ENCODE results near the gene DCAF8. TPM values are rescaled to one million over a fixed set of nuclear protein-coding genes. Genes with fewer than 3 reads are reported as not detected.

DCAF8 gene
- total RNA-seq, 2 donors from 2014 or later = 185 to 238 TPM

DNA sequence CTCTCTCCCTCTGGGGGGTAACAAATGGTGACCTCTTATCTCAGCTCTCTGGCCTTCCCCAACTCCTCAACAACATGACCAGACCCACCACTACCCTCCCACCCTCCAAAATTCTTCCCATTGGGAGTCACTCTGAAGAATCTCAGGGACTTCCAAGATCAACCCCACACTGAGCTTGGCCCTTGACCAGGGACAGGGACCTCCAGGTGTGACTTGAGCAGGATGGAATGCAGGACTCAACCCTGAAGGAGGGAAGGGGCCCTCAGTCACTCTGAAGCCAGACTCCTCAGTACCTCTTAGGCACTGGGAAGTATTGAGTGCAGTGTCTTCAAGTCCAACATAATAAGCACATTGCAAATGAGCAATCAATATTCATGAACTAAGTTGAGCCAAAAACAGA is 70.1 kb downstream of the DCAF8 start:
- Histone ChIP-seq H3K36me3 (ENCODE audit: control insufficient read depth, insufficient read depth, low read length) (no peaks in the 10 kb centered on the region), H3K27ac (ENCODE audit: low read depth, low read length) (no peak overlapping the region), H3K4me1 (ENCODE audit: control insufficient read depth, insufficient read depth, low read length) (no peaks in the 10 kb centered on the region), H3K27me3 (ENCODE audit: control insufficient read depth, insufficient read depth, low read length, poor library complexity, severe bottlenecking) (no peaks in the 10 kb centered on the region), H3K9ac (ENCODE audit: extremely low read depth, low read length, poor library complexity, severe bottlenecking) (no peak overlapping the region), H3K9me3 (ENCODE audit: control insufficient read depth, low read length) (no peaks in the 10 kb centered on the region), H3K4me3 (ENCODE audit: low read length) (no peak overlapping the region)
- H3K36me3 Mint-ChIP-seq (ENCODE audit: low read depth) = no peaks in the 10 kb centered on the region
- H3K4me3 Mint-ChIP-seq = no peak overlapping the region
- H3K9me3 Mint-ChIP-seq = no peaks in the 10 kb centered on the region
- no peak overlapping the region for H3K27ac Mint-ChIP-seq
- peaks cover 1% of the 10 kb centered on the region for H3K27me3 Mint-ChIP-seq (ENCODE audit: insufficient read depth)
- no peak for DNase-seq
- TF ChIP-seq, protein P1, sequence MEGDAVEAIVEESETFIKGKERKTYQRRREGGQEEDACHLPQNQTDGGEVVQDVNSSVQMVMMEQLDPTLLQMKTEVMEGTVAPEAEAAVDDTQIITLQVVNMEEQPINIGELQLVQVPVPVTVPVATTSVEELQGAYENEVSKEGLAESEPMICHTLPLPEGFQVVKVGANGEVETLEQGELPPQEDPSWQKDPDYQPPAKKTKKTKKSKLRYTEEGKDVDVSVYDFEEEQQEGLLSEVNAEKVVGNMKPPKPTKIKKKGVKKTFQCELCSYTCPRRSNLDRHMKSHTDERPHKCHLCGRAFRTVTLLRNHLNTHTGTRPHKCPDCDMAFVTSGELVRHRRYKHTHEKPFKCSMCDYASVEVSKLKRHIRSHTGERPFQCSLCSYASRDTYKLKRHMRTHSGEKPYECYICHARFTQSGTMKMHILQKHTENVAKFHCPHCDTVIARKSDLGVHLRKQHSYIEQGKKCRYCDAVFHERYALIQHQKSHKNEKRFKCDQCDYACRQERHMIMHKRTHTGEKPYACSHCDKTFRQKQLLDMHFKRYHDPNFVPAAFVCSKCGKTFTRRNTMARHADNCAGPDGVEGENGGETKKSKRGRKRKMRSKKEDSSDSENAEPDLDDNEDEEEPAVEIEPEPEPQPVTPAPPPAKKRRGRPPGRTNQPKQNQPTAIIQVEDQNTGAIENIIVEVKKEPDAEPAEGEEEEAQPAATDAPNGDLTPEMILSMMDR (conservative IDR thresholded peaks at IDR 0.05) = no peak
- H3K4me1 Mint-ChIP-seq = peaks cover 7% of the 10 kb centered on the region

DNA sequence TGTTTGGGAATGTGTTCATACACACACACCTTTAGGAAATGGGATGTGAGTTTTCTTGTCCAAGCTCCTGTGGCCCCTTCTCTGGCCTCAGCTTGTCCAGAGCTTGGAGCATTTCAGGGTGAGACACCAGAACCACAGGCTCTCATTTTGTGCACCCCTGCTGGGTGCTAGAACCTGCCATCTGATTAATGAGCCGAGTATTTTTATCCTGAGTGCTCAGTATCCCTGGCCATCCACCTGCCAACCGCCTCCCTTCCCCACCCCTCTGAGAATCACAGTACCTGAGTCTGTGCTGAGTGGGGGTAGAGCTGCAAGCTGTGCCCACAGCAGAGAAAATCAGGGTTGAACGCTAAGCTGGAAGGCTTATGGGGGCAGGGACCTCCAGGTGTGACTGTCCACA is 70.6 kb downstream of the DCAF8 start:
- peaks cover 1% of the 10 kb centered on the region for H3K27me3 Mint-ChIP-seq (ENCODE audit: insufficient read depth)
- H3K27me3 ChIP-seq (ENCODE audit: control insufficient read depth, insufficient read depth, low read length, poor library complexity, severe bottlenecking) = no peaks in the 10 kb centered on the region
- no peaks in the 10 kb centered on the region for H3K4me1 ChIP-seq (ENCODE audit: control insufficient read depth, insufficient read depth, low read length)
- H3K27ac ChIP-seq (ENCODE audit: low read depth, low read length) = no peak overlapping the region
- peaks cover 7% of the 10 kb centered on the region for H3K4me1 Mint-ChIP-seq
- no peak for DNase-seq
- H3K27ac Mint-ChIP-seq = no peak overlapping the region
- H3K9me3 ChIP-seq (ENCODE audit: control insufficient read depth, low read length) = no peaks in the 10 kb centered on the region
- WGBS, 2 experiments (ENCODE audit: insufficient coverage in 1 of 2, insufficient read length in 1 of 2) = 82 to 100% methylated on average over 1 to 3 of the region's 3 CpGs
- no peaks in the 10 kb centered on the region for H3K36me3 ChIP-seq (ENCODE audit: control insufficient read depth, insufficient read depth, low read length)
- H3K4me3 ChIP-seq (ENCODE audit: low read length) = no peak overlapping the region
- H3K9ac ChIP-seq (ENCODE audit: extremely low read depth, low read length, poor library complexity, severe bottlenecking) = no peak overlapping the region
- TF ChIP-seq, protein P1 (conservative IDR thresholded peaks at IDR 0.05) = no peak
- no peak overlapping the region for H3K4me3 Mint-ChIP-seq
- no peaks in the 10 kb centered on the region for H3K9me3 Mint-ChIP-seq
- H3K36me3 Mint-ChIP-seq (ENCODE audit: low read depth) = no peaks in the 10 kb centered on the region

DNA sequence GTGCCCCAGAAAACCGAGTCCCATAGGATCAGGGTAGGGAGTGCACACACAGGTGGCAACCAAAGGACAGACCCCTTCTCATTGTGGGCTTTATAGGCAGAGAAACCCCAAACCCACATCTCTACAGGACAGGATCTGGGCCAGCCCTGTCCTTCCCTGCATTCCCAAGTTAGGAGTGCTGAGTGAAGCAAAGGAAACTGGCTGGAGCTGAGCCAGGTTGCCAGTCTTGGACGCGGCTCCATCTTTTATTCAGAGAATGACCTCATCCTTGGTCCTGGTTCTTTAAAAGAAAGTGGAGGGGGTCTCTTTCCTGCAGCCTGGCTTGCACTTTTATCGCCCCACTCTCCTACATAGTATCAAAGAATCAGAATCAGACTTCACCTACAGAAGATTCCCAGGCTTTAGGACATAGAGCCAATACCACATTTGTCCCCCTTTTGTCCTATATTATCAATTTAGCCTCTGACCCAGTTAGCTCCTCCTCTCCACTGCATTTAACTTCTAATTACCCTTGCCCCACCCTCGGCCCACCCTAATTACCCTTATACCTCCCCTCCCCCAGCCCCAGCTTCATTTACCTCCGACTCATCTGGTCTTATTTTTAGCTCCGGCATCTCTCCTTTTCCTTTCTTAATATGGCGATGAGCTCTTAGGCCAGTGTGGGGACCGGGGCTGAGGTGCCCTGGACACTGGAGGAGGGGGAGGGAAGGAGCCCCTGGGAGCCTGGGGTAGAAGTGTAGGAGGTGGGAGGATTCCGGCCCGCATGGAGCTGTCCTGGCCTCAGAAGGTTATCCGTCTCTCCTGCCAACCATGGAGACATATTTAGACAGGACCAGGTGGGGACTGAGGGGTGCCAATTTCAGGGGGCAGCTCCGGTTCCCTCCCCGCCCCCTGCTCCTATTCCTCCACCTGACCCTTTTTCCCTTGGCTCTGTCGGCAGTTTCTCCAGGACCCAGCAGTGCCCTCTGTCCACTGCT is 72.4 kb downstream of the DCAF8 start, which contains the start of gene CASQ1:
CASQ1 (plus strand) TSS at position 927 of the 977 bp plus-strand sequence. CDS start 177 bp downstream, outside the sequence.
- Mint-ChIP-seq H3K27me3 (ENCODE audit: insufficient read depth) (peaks cover 1% of the 10 kb centered on the region), H3K4me1 (peaks cover 7% of the 10 kb centered on the region), H3K4me3 (no peak within 1 kb of the TSS), H3K27ac (no peak within 1 kb of the TSS), H3K36me3 (ENCODE audit: low read depth) (no peaks in the 10 kb centered on the region), H3K9me3 (no peaks in the 10 kb centered on the region)
- no peaks in the 10 kb centered on the region for H3K27me3 ChIP-seq (ENCODE audit: control insufficient read depth, insufficient read depth, low read length, poor library complexity, severe bottlenecking)
- TF ChIP-seq, protein P1 (conservative IDR thresholded peaks at IDR 0.05) = no peak
- no peak within 1 kb of the TSS for H3K9ac ChIP-seq (ENCODE audit: extremely low read depth, low read length, poor library complexity, severe bottlenecking)
- WGBS, 2 experiments (ENCODE audit: insufficient coverage in 1 of 2, insufficient read length in 1 of 2) = 71 to 86% methylated on average over 2 to 15 of the region's 15 CpGs
- H3K4me1 ChIP-seq (ENCODE audit: control insufficient read depth, insufficient read depth, low read length) = no peaks in the 10 kb centered on the region
- DNase-seq = no peak
- H3K36me3 ChIP-seq (ENCODE audit: control insufficient read depth, insufficient read depth, low read length) = no peaks in the 10 kb centered on the region
- no peak within 1 kb of the TSS for H3K4me3 ChIP-seq (ENCODE audit: low read length)
- peak within 1 kb of the TSS; percentile 44 for H3K27ac ChIP-seq (ENCODE audit: low read depth, low read length)
- H3K9me3 ChIP-seq (ENCODE audit: control insufficient read depth, low read length) = no peaks in the 10 kb centered on the region
